Activated CD4-positive, alpha-beta T cell treated with anti-CD3 and anti-CD28 coated beads for 36 hours (primary cell): ENCODE results near the gene NAV2. TPM values are rescaled to one million over a fixed set of nuclear protein-coding genes. Genes with fewer than 3 reads are reported as not detected.

Source experiments
- ATAC-seq: fragments of 200-7000 bp; cut with Tn5 transposase; one replicate; pipeline ENCODE4 v1.10.0; 2021; ENCODE audit warnings: mild to moderate bottlenecking, moderate library complexity
- CTCF ChIA-PET: fragments of 350-600 bp; sonication (Branson Sonifier 250); formaldehyde crosslinking; loops from one replicate; lab custom pipeline; 2021; ENCODE audit warnings: antibody characterized with exemption; lab: Charles Lee
- POLR2A ChIA-PET: fragments of 350-600 bp; sonication (Branson Sonifier 250); formaldehyde crosslinking; loops from one replicate; lab custom pipeline; 2021; ENCODE audit warnings: antibody characterized with exemption, inconsistent platforms; lab: Charles Lee
- DNase-seq: peaks from one replicate; pipeline ENCODE4 v3.0.0-alpha.2; 2020
- H3K27ac Mint-ChIP-seq: one replicate; pipeline ENCODE4 v1.8.0; 2021; ENCODE audit warnings: mixed read lengths
- H3K27me3 Mint-ChIP-seq: one replicate; pipeline ENCODE4 v1.8.0; 2021; ENCODE audit warnings: mixed read lengths
- H3K36me3 Mint-ChIP-seq: one replicate; pipeline ENCODE4 v1.8.0; 2021; ENCODE audit warnings: low read depth, mixed read lengths
- H3K4me1 Mint-ChIP-seq: one replicate; pipeline ENCODE4 v1.8.0; 2021; ENCODE audit warnings: mixed read lengths
- H3K4me3 Mint-ChIP-seq: one replicate; pipeline ENCODE4 v1.8.0; 2021; ENCODE audit warnings: mild to moderate bottlenecking, moderate library complexity, mixed read lengths
- H3K9me3 Mint-ChIP-seq: one replicate; pipeline ENCODE4 v1.8.0; 2021; ENCODE audit warnings: low read depth, mixed read lengths
- intact Hi-C, 2 experiments: fragments of 100-400 bp; cut with DNase I in 1 of 2; cut with micrococcal nuclease in 1 of 2; formaldehyde crosslinking; loops; one replicate each; pipeline versions ENCODE4 v1.14.2 to v1.15.1; 2022 to 2024; cut with DNase I, micrococcal nuclease
- total RNA-seq, 2 experiments: library from RNA; stranded (reverse); gene quantifications; one replicate each; pipeline ENCODE4 v1.2.3, GENCODE V29; 2021

NAV2 gene
- total RNA-seq, 2 experiments from 2014 or later: 0.54 to 0.55 TPM

DNA sequence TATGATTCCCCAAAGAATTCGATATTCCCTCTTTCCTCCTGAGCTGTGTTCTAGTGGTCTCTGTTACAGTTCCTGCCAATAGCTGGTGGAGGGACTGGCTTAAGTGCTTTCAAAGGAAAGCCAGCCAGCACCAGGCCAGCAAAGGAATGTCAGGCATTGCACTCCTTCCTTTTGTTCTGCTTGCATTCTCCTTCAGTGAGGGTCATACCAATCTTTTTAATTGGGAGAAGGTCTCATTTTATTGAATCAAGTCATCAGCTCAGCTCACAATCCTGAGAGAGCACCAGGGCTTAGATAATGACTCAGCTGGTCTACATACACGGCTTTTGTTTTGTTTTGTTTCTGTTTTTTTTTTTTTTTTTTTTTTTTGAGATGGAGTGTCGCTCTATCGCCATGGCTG is 222.9 kb downstream of the NAV2 start:
- ATAC-seq: no peak
- intact Hi-C loops: loop anchor here in 1 of 2 experiments (5.0 kb wide), 1 partner anchor 197 kb away; no protein-coding TSS in a partner anchor
- Mint-ChIP-seq H3K4me1 (no peaks in the 10 kb centered on the region), H3K36me3 (no peaks in the 10 kb centered on the region), H3K9me3 (no peaks in the 10 kb centered on the region), H3K27ac (no peak overlapping the region), H3K4me3 (no peak overlapping the region), H3K27me3 (peaks cover 3% of the 10 kb centered on the region)
- CTCF ChIA-PET: interaction anchor here (0.6 to 1.3 kb wide), 6 partner anchors 176 to 1112 kb away, joined by 3 to 5 read pairs (median 4); no protein-coding TSS in a partner anchor
- no peak for DNase-seq
- POLR2A ChIA-PET: no interaction called here

DNA sequence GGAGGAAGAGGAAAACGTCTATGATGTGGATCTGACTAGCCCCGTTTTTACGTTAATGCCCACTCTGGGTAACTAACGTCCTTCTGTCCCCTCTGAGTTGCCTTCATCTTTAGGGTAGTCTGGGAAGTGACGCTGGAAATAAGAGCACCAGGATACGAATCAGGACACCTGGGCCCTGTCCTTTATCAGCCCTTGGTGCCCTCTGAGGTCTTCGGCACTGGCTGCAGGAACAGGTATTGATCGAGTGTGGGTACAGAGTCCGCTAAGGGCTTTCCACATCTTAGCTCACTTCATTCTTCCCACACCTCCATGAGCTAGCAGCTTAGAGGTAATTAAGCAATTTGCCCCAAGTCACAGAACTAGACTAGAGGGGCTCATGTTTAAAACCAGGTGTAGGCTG is 223.8 kb downstream of the NAV2 start:
- no peak for DNase-seq
- no peak for ATAC-seq
- ChIA-PET CTCF (interaction anchor here (1.3 kb wide), 2 partner anchors 16 to 196 kb away, joined by 5 read pairs; no protein-coding TSS in a partner anchor), POLR2A (interaction anchor here (0.5 kb wide), 1 partner anchor 473 kb away, joined by 4 read pairs; no protein-coding TSS in a partner anchor)
- intact Hi-C loops: loop anchor here in 1 of 2 experiments (5.0 kb wide), 1 partner anchor 196 kb away; no protein-coding TSS in a partner anchor
- H3K27me3 Mint-ChIP-seq: peaks cover 3% of the 10 kb centered on the region
- H3K4me1 Mint-ChIP-seq: no peaks in the 10 kb centered on the region
- no peaks in the 10 kb centered on the region for H3K9me3 Mint-ChIP-seq
- no peak overlapping the region for H3K27ac Mint-ChIP-seq
- H3K4me3 Mint-ChIP-seq: no peak overlapping the region
- H3K36me3 Mint-ChIP-seq: no peaks in the 10 kb centered on the region

- CTCF ChIA-PET: interaction anchor here (0.7 to 1.8 kb wide), 7 partner anchors 12 to 451 kb away, joined by 3 to 5 read pairs (median 3); no protein-coding TSS in a partner anchor
- Mint-ChIP-seq H3K4me3 (no peak overlapping the region), H3K27ac (no peak overlapping the region), H3K9me3 (no peaks in the 10 kb centered on the region), H3K36me3 (no peaks in the 10 kb centered on the region), H3K27me3 (peaks cover 6% of the 10 kb centered on the region), H3K4me1 (no peaks in the 10 kb centered on the region)
- peak; percentile 65 for DNase-seq
- POLR2A ChIA-PET: no interaction called here
- intact Hi-C loops: loop anchor here (1.0 to 5.0 kb wide), 3 partner anchors 172 to 194 kb away; no protein-coding TSS in a partner anchor
- peak; percentile 57 for ATAC-seq
Measured at GRCh38 chr11:19938169-19938856, 225.7 kb downstream of the NAV2 start.

DNA sequence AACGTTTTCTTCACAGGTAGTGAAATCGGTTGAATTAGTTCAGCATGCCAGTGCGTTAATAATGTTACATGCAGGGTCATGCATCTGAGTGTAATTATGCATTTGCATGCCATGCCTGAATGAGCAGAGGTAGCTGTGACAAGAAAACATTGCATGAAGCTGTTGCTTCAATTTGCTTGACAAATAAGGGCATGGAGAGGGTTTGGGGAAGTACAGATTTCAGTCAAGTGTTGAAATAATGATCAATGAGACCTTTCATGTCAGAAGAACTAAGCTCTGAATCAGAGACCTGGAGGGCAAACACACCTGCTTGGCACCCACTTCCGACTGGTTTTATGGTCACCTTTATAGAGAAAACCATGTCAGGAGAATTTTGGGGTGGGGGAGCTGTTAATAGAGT is 226.2 kb downstream of the NAV2 start:
- Mint-ChIP-seq H3K4me1 (no peaks in the 10 kb centered on the region), H3K36me3 (no peaks in the 10 kb centered on the region), H3K27me3 (peaks cover 6% of the 10 kb centered on the region), H3K27ac (no peak overlapping the region), H3K9me3 (no peaks in the 10 kb centered on the region), H3K4me3 (no peak overlapping the region)
- intact Hi-C loops: loop anchor here (1.0 to 5.0 kb wide), 3 partner anchors 171 to 193 kb away; no protein-coding TSS in a partner anchor
- ATAC-seq (no peak), DNase-seq (no peak)
- CTCF ChIA-PET: interaction anchor here (0.8 to 1.8 kb wide), 8 partner anchors 11 to 450 kb away, joined by 3 to 6 read pairs (median 3); no protein-coding TSS in a partner anchor
- POLR2A ChIA-PET: no interaction called here

DNA sequence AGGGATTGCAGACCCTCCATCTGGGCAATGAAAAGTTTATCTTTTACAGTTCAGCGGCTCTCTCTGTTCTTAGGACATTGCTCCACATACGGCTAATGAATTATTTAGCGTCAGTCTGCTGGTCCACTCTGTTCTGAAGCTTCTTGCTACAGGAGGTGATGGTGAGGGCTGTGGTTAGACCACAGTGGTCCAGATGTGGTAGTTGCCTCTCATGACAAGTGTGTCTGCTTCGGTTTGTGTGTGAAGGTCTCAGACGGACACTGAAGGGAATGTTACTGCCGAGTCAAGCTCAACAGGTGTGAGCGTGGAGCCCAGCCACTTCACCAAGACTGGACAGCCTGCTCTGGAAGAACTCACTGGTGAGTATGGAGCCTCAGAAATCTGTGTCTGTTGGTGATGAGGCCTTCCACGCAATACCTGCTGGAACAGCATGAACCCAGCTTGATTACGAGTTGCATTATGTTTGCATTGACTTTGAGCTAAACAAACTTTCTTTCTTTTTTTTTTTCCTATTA is 226.8 kb downstream of the NAV2 start:
- ChIA-PET CTCF (interaction anchor here (0.8 to 1.8 kb wide), 7 partner anchors 10 to 193 kb away, joined by 3 to 6 read pairs (median 3); no protein-coding TSS in a partner anchor), POLR2A (no interaction called here)
- H3K27ac Mint-ChIP-seq: no peak overlapping the region
- H3K4me3 Mint-ChIP-seq: no peak overlapping the region
- no peaks in the 10 kb centered on the region for H3K9me3 Mint-ChIP-seq
- ATAC-seq (no peak), DNase-seq (no peak)
- intact Hi-C loops: loop anchor here in 1 of 2 experiments (5.0 kb wide), 1 partner anchor 193 kb away; no protein-coding TSS in a partner anchor
- H3K27me3 Mint-ChIP-seq: peaks cover 6% of the 10 kb centered on the region
- H3K36me3 Mint-ChIP-seq: no peaks in the 10 kb centered on the region
- H3K4me1 Mint-ChIP-seq: no peaks in the 10 kb centered on the region

DNA sequence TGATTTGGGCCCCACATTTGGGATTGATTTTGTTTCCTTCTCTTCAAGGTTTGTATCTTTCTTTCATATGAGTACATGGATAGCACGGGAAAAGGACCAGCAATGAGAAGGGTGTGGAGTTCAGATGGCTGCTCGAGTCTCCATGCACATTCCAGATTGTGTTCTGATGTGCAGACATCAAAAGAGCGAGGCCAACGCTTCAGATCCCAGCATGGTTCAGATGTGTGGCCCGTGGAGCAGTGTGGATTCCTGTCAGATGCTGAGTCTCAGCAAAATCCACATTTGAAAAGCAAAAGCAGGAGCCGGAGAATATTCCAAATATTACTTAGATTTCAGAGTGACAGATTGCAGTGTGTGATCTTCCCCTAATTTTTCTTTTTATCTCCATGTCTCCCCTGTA is 228.2 kb downstream of the NAV2 start:
- Mint-ChIP-seq H3K27me3 (peaks cover 8% of the 10 kb centered on the region), H3K9me3 (no peaks in the 10 kb centered on the region), H3K4me1 (no peaks in the 10 kb centered on the region), H3K36me3 (no peaks in the 10 kb centered on the region), H3K4me3 (no peak overlapping the region), H3K27ac (no peak overlapping the region)
- ATAC-seq (no peak), DNase-seq (no peak)
- CTCF ChIA-PET: no interaction called here
- intact Hi-C loops: no loop called here
- POLR2A ChIA-PET: no interaction called here

DNA sequence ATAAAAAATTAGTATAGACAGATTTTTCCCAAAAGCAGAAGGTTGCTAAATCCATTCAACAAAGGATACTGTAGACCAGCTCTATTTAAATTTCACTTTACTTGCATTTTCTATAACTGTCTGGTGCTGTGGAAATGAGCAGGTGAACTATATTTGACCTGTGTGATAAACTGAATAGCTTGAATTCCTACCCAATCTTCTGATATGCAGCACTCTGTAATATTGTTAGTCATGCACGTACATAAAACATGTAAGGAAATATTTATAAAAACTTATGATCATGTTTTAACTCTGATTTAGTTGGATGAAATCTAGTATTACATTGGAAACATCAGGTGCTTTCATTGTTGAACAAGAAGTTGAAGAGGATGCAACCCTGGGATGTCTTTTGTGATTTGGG is 234.0 kb downstream of the NAV2 start:
- Mint-ChIP-seq H3K27ac (no peak overlapping the region), H3K9me3 (no peaks in the 10 kb centered on the region), H3K27me3 (peaks cover 10% of the 10 kb centered on the region), H3K36me3 (no peaks in the 10 kb centered on the region), H3K4me1 (peaks cover 4% of the 10 kb centered on the region), H3K4me3 (no peak overlapping the region)
- intact Hi-C loops: no loop called here
- ChIA-PET POLR2A (interaction anchor here (0.7 kb wide), 1 partner anchor 167 kb away, joined by 5 read pairs; no protein-coding TSS in a partner anchor), CTCF (interaction anchor here (0.5 to 0.9 kb wide), 4 partner anchors 9 to 1995 kb away, joined by 3 to 5 read pairs (median 4); no protein-coding TSS in a partner anchor)
- DNase-seq (no peak), ATAC-seq (no peak)

GRCh38 chr11:19947537-19948114 is 235.0 kb downstream of the NAV2 start:
- no peak overlapping the region for H3K27ac Mint-ChIP-seq
- ATAC-seq (no peak), DNase-seq (no peak)
- ChIA-PET CTCF (interaction anchor here (0.9 kb wide), 1 partner anchor 129 kb away, joined by 3 read pairs; no protein-coding TSS in a partner anchor), POLR2A (no interaction called here)
- H3K4me3 Mint-ChIP-seq: no peak overlapping the region
- H3K27me3 Mint-ChIP-seq: peaks cover 13% of the 10 kb centered on the region
- intact Hi-C loops: no loop called here
- peaks cover 8% of the 10 kb centered on the region for H3K4me1 Mint-ChIP-seq
- no peaks in the 10 kb centered on the region for H3K36me3 Mint-ChIP-seq
- no peaks in the 10 kb centered on the region for H3K9me3 Mint-ChIP-seq

DNA sequence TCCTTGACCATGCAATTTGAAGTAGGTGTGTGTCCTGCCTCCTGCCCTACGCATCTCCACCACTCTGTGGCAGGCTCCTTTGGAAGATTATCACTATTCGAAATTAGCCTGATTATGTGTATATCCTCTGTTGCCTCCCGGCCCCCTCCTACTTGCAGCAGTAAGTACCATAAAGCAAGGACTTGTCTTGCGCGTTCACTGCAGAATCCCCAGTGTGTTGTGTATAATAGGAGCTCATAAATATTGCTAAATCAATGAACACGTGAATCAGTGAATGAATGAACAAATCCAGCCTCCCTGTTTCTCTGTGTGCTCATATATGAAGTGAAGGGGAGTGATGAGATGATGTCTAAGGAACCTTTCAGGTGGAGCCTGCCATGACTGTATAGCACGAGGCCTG is 237.0 kb downstream of the NAV2 start:
- Mint-ChIP-seq H3K27me3 (peaks cover 22% of the 10 kb centered on the region), H3K4me1 (peaks cover 8% of the 10 kb centered on the region), H3K36me3 (no peaks in the 10 kb centered on the region), H3K27ac (no peak overlapping the region), H3K4me3 (no peak overlapping the region), H3K9me3 (no peaks in the 10 kb centered on the region)
- POLR2A ChIA-PET: no interaction called here
- DNase-seq: no peak
- no peak for ATAC-seq
- CTCF ChIA-PET: interaction anchor here (0.8 to 4.0 kb wide), 5 partner anchors 11 to 162 kb away, joined by 3 to 22 read pairs (median 4); no protein-coding TSS in a partner anchor
- intact Hi-C loops: loop anchor here (2.0 to 5.0 kb wide), 2 partner anchors 403 to 405 kb away; no protein-coding TSS in a partner anchor

GRCh38 chr11:19951558-19952115 is 239.0 kb downstream of the NAV2 start:
- peaks cover 8% of the 10 kb centered on the region for H3K4me1 Mint-ChIP-seq
- intact Hi-C loops: loop anchor here (1.0 to 5.0 kb wide), 4 partner anchors 160 to 403 kb away; no protein-coding TSS in a partner anchor
- CTCF ChIA-PET: interaction anchor here (0.6 to 4.1 kb wide), 14 partner anchors 12 to 641 kb away, joined by 3 to 22 read pairs (median 4); no protein-coding TSS in a partner anchor
- no peak overlapping the region for H3K27ac Mint-ChIP-seq
- H3K4me3 Mint-ChIP-seq: no peak overlapping the region
- H3K9me3 Mint-ChIP-seq: no peaks in the 10 kb centered on the region
- no peaks in the 10 kb centered on the region for H3K36me3 Mint-ChIP-seq
- peak; percentile 36 for ATAC-seq
- H3K27me3 Mint-ChIP-seq: peaks cover 23% of the 10 kb centered on the region
- DNase-seq: no peak
- POLR2A ChIA-PET: no interaction called here
